D721Med (cell line): Measurements from ENCODE around the gene BATF3.
A peak's percentile ranks its signal among the peaks of the same experiment; 100 is the strongest.
"Not testable (repeated sequence)": the region's sequence is repeated elsewhere in the genome, so short reads cannot be mapped to it uniquely, and the experiment has no call there.

ENCODE experiments used
- DNase-seq: peaks from one replicate; pipeline ENCODE4 v3.0.0; 2011; ENCODE audit warnings: low spot score; ENCODE audit not compliant: insufficient read length
- FAIRE-seq: peaks from 2 replicates; lab custom pipeline; 2011; peaks lifted over from hg19 to GRCh38; lab: Jason Lieb, UNC
- TF ChIP-seq, protein P1 (sequence below): IDR thresholded peaks from 2 replicates; pipeline ENCODE4 v1.5.1; 2012; ENCODE audit warnings: mild to moderate bottlenecking, control low read depth; ENCODE audit not compliant: insufficient read depth; ENCODE audit errors: missing control alignments

The BATF3 gene

DNA sequence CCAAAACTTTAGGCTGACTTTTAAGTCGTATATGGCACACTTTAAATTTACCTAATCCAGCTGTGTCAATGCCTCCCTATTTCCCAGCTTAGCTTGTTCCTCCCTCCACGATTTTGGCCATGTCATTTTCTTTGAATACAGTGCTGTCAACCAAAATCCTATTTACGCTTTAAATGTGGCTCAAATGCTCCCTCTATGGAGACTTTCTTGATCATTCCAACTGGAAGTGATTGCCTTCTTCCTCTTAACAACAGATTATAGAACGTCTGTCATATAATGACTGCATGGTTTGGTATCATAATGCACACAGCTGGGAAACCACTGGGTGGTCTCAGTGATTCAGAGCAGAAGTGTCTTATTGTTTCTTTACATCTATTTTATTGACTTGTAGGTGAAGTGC lies 18.9 kb upstream of the BATF3 start:
- DNase-seq = no peak
- FAIRE-seq = no peak

GRCh38 chr1:212716161-212716560 lies 16.5 kb upstream of the BATF3 start:
- FAIRE-seq (no peak), DNase-seq (no peak)
- TF ChIP-seq, protein P1, sequence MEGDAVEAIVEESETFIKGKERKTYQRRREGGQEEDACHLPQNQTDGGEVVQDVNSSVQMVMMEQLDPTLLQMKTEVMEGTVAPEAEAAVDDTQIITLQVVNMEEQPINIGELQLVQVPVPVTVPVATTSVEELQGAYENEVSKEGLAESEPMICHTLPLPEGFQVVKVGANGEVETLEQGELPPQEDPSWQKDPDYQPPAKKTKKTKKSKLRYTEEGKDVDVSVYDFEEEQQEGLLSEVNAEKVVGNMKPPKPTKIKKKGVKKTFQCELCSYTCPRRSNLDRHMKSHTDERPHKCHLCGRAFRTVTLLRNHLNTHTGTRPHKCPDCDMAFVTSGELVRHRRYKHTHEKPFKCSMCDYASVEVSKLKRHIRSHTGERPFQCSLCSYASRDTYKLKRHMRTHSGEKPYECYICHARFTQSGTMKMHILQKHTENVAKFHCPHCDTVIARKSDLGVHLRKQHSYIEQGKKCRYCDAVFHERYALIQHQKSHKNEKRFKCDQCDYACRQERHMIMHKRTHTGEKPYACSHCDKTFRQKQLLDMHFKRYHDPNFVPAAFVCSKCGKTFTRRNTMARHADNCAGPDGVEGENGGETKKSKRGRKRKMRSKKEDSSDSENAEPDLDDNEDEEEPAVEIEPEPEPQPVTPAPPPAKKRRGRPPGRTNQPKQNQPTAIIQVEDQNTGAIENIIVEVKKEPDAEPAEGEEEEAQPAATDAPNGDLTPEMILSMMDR = no peak

More for the DNA sequence above, 18.9 kb upstream of the BATF3 start:
- TF ChIP-seq, protein P1 = peak; percentile 24

GRCh38 chr1:212713465-212714136 lies 14.0 kb upstream of the BATF3 start:
- TF ChIP-seq, protein P1 = no peak
- FAIRE-seq (no peak), DNase-seq (no peak)

DNA sequence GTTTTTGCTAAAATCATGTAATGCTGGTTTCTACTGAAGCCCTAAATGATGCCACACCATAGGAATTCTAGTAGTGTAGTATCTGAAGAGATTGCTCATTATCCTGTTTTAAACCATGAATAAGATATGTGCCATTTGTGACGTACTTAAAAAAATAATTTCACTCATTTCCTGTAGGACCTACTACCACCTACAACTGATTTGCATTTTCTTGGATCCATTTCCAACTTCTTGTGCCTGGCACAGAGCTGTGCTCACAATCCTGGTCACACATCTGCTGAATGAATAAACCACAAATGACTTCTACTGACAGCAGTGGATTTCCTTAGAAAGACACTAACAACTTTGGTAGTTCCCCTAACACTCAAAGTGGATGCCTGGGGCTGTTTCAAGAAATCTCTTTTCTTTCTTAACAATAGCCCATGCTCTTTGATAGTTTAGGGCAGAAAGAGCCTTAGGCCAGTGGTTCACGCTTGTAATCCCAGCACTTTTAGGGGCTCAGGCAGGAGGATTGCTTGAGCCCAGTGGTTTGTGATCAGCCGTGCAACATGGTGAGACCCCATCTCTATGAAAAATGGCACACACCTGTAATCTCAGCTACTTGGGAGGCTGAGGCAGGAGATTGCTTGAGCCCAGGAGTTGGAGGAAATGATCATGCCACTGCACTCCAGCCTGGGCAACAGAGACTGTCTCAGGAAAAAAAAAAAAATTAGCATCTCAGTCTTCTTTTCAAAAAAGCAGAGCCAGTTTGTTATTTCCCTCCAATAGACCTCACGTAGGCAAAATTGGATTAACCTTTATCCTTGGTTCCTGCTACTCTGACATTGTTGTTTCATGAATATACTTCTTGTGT lies 13.0 kb upstream of the BATF3 start:
- FAIRE-seq (no peak), DNase-seq (no peak)
- TF ChIP-seq, protein P1 = no peak

GRCh38 chr1:212711974-212712373 lies 12.3 kb upstream of the BATF3 start:
- not testable (repeated sequence) for DNase-seq, FAIRE-seq

DNA sequence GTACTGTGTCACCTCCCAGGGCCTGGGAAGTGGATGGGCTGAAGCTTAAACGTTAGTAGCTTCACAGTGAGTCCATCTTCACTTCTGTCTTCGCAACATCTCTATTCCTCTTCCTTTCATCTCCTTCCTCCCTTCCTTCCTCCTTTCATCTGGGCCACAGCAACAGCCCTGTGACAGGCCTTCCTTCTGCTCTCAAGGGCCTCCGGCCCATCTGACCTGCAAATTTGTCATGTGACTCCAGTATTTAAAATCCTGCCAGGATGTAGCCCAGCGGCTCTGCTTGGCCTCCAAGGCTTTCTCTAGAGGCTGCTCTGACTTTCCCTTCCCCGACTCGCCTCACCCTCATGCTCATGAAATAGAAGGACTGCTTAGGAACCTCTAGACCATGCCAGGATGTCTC lies 10.9 kb upstream of the BATF3 start:
- FAIRE-seq = no peak
- TF ChIP-seq, protein P1 = no peak
- no peak for DNase-seq

- DNase-seq (no peak), FAIRE-seq (no peak)
- TF ChIP-seq, protein P1 = no peak
Measured at GRCh38 chr1:212703991-212704564, 4.4 kb upstream of the BATF3 start.
